ENCODE results near the gene KCNJ5.

DNA sequence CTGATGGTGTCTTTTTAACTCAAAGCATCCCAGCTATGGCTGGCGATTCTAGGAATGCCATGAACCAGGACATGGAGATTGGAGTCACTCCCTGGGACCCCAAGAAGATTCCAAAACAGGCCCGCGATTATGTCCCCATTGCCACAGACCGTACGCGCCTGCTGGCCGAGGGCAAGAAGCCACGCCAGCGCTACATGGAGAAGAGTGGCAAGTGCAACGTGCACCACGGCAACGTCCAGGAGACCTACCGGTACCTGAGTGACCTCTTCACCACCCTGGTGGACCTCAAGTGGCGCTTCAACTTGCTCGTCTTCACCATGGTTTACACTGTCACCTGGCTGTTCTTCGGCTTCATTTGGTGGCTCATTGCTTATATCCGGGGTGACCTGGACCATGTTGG, 20.1 kb downstream of the KCNJ5 start:
- TF ChIP-seq EZH2 (IDR thresholded peaks at IDR 0.05; ENCODE audit: borderline replicate concordance, low read depth, low read length, severe bottlenecking) (no peak), CTCF (IDR thresholded peaks at IDR 0.05; ENCODE audit: borderline replicate concordance, extremely low read depth, low read length, poor library complexity, severe bottlenecking) (no peak)
